ENCODE data around the gene PDE10A. TPM values are rescaled to one million over a fixed set of nuclear protein-coding genes. Genes with fewer than 3 reads are reported as not detected.

Gene PDE10A
- total and polyA plus RNA-seq, 2 of the 4 experiments (the other 2 are of a cell fraction) = 3.4 to 12.4 TPM

- Histone ChIP-seq H3K4me3 (ENCODE audit: insufficient read depth, low read depth, low read length) (no peak overlapping the region), H3K14ac (replicated peaks; ENCODE audit: low read depth, low read length) (0 out of 2 replicates have a peak overlapping the region, but pooled peaks have one; percentile 35), H3K4ac (ENCODE audit: low read depth, low read length) (peak overlapping the region; percentile 46), H3K4me2 (ENCODE audit: low read depth, low read length) (no peak overlapping the region), H4K8ac (ENCODE audit: low read depth in 2 of 2, low read length in 2 of 2) (no peak overlapping the region), H3K9me3 (ENCODE audit: control insufficient read depth, insufficient read depth, low read length) (no peaks in the 10 kb centered on the region), H3K27me3 (ENCODE audit: control insufficient read depth, insufficient read depth, low read length) (no peaks in the 10 kb centered on the region), H2BK120ac (ENCODE audit: low read depth, low read length) (no peak overlapping the region; the same call in 1 of the 2 replicates), H2BK5ac (ENCODE audit: low read depth, low read length, poor library complexity, severe bottlenecking) (no peak overlapping the region), H3K79me1 (ENCODE audit: low read depth in 1 of 2, low read length in 2 of 2) (no peaks in the 10 kb centered on the region), H4K91ac (ENCODE audit: insufficient read depth, low read depth, low read length) (no peak overlapping the region), H2AK9ac (replicated peaks; ENCODE audit: low read depth, low read length, poor library complexity) (no peak overlapping the region), H3K4me1 (ENCODE audit: control insufficient read depth, insufficient read depth, low read length) (peaks cover 10% of the 10 kb centered on the region), H3K27ac (ENCODE audit: insufficient read depth, low read length) (no peak overlapping the region), H2AK5ac (ENCODE audit: low read depth, low read length) (no peak overlapping the region; the same call in 1 of the 2 replicates), H3K56ac (ENCODE audit: extremely low read depth, insufficient read depth, low read length) (no peak overlapping the region), H3K36me3 (ENCODE audit: control insufficient read depth, insufficient read depth, low read length) (no peaks in the 10 kb centered on the region), H2BK20ac (ENCODE audit: low read depth, low read length) (no peak overlapping the region), H4K20me1 (ENCODE audit: insufficient read depth, low read length) (no peaks in the 10 kb centered on the region), H3K9me1 (ENCODE audit: insufficient read depth, low read length) (peaks cover 16% of the 10 kb centered on the region), H2BK15ac (ENCODE audit: low read depth, low read length) (no peak overlapping the region), H3K9ac (ENCODE audit: low read depth, low read length) (no peak overlapping the region), H3K23ac (ENCODE audit: low read depth, low read length) (no peak overlapping the region), H2AFZ (replicated peaks; ENCODE audit: low read length, poor library complexity) (no peak overlapping the region), H4K5ac (ENCODE audit: low read depth, low read length) (no peak overlapping the region), H3K18ac (ENCODE audit: low read depth, low read length) (no peak overlapping the region)
- no peak for TF ChIP-seq NFE2L2 (IDR thresholded peaks at IDR 0.05; ENCODE audit: low read depth, low read length)
- no peak for TF ChIP-seq CEBPB (IDR thresholded peaks at IDR 0.05; ENCODE audit: low read depth, low read length)
- no peak for TF ChIP-seq BHLHE40 (IDR thresholded peaks at IDR 0.05; ENCODE audit: low read depth, low read length)
- no peak for TF ChIP-seq MXI1 (IDR thresholded peaks at IDR 0.05; ENCODE audit: borderline replicate concordance, low read depth, low read length)
- TF ChIP-seq RAD21 (IDR thresholded peaks at IDR 0.05; ENCODE audit: low read length) = no peak
- no peak for TF ChIP-seq POLR2A (IDR thresholded peaks at IDR 0.05; ENCODE audit: low read depth, low read length)
- no peak for TF ChIP-seq ELK1 (IDR thresholded peaks at IDR 0.05; ENCODE audit: borderline replicate concordance, low read depth, low read length)
- TF ChIP-seq CTCF (conservative IDR thresholded peaks at IDR 0.05; ENCODE audit: low read depth, low read length) = no peak
- TF ChIP-seq, protein P1, sequence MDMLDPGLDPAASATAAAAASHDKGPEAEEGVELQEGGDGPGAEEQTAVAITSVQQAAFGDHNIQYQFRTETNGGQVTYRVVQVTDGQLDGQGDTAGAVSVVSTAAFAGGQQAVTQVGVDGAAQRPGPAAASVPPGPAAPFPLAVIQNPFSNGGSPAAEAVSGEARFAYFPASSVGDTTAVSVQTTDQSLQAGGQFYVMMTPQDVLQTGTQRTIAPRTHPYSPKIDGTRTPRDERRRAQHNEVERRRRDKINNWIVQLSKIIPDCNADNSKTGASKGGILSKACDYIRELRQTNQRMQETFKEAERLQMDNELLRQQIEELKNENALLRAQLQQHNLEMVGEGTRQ (IDR thresholded peaks at IDR 0.05; ENCODE audit: low read depth, low read length) = no peak
- no peak for TF ChIP-seq CHD1 (IDR thresholded peaks at IDR 0.05; ENCODE audit: low read depth, low read length)
- TF ChIP-seq RFX5 (IDR thresholded peaks at IDR 0.05; ENCODE audit: low read depth, low read length) = no peak
- no peak for TF ChIP-seq RCOR1 (IDR thresholded peaks at IDR 0.05; ENCODE audit: insufficient replicate concordance, low read length)
- no peak for TF ChIP-seq FOS (IDR thresholded peaks at IDR 0.05; ENCODE audit: low read depth, low read length)
- POLR2A ChIA-PET (ENCODE audit: unreplicated experiment) = no interaction called here
- DNase-seq (no peak), ATAC-seq (ENCODE audit: low read depth) (no peak)
- CTCF ChIA-PET = no interaction called here
- dilution Hi-C loops (cut with HindIII; ENCODE audit: low sequenced_read_pairs, unreplicated experiment) = no loop called here
- no TSS peak for BruUV-seq (replicated peaks)
- in situ Hi-C loops (cut with MboI; ENCODE audit: low sequenced_read_pairs) = no loop called here
- WGBS, 2 experiments (ENCODE audit: extremely low coverage in 2 of 2, insufficient read length in 1 of 2) = 75% methylated on average over 4 of the region's 10 CpGs; no CpG with 5 or more reads in 1 of the 2 experiments
- intact Hi-C loops (cut with micrococcal nuclease) = no loop called here
Observed at GRCh38 chr6:165702669-165703068, 39.6 kb upstream of the PDE10A start.
